HepG2 (cell line): ENCODE results near the gene TTC31. TPM values are rescaled to one million over a fixed set of nuclear protein-coding genes. Genes with fewer than 3 reads are reported as not detected.

ENCODE experiments used
- DNMT1 ChIP-seq: sonication (generic); formaldehyde crosslinking; IDR thresholded peaks from 2 replicates; pipeline ENCODE4 v1.5.1; 2020; ENCODE audit warnings: mild to moderate bottlenecking, missing genetic modification reagents
- EHMT2 ChIP-seq: fragments of 200-600 bp; sonication (generic); IDR thresholded peaks from 2 replicates; pipeline ENCODE4 v1.7.0; 2017; ENCODE audit warnings: antibody characterized with exemption, low read depth, low read length, borderline replicate concordance
- FOXO1 ChIP-seq: sonication (generic); formaldehyde crosslinking; IDR thresholded peaks from 2 replicates; pipeline ENCODE4 v1.4.0; 2020; ENCODE audit warnings: missing genetic modification reagents
- HNRNPL ChIP-seq: fragments of 200-400 bp; formaldehyde crosslinking; IDR thresholded peaks from 2 replicates; pipeline ENCODE4 v1.6.1; 2017; ENCODE audit warnings: mild to moderate bottlenecking, low read depth, low read length
- LCORL ChIP-seq, 2 experiments: fragments of 450-650 bp in 1 of 2; sonication (generic) in 1 of 2; formaldehyde crosslinking in 1 of 2; IDR thresholded peaks; 2 replicates each; pipeline versions ENCODE4 v1.5.0 to v1.6.1; 2017 to 2020; ENCODE audit warnings: antibody characterized with exemption in 1 of 2, missing genetic modification reagents in 1 of 2
- MAX ChIP-seq: IDR thresholded peaks from 2 replicates; pipeline ENCODE4 v1.6.1; 2012; ENCODE audit warnings: inconsistent platforms
- NONO ChIP-seq, 2 experiments: fragments of 450-650 bp in 1 of 2; sonication (generic) in 1 of 2; formaldehyde crosslinking in 1 of 2; IDR thresholded peaks in 1 of 2; conservative IDR thresholded peaks in 1 of 2; 2 replicates each; pipeline versions ENCODE4 v1.6.1 to v1.8.0; 2017 to 2022; ENCODE audit warnings: mild to moderate bottlenecking in 1 of 2, missing genetic modification reagents in 1 of 2, moderate library complexity in 1 of 2
- NR2F2 ChIP-seq: IDR thresholded peaks from 2 replicates; pipeline ENCODE4 v1.6.1; 2012; ENCODE audit warnings: low read depth, inconsistent platforms, borderline replicate concordance
- POLR2G ChIP-seq: fragments of 200-400 bp; formaldehyde crosslinking; IDR thresholded peaks from 2 replicates; pipeline ENCODE4 v1.6.1; 2018; ENCODE audit warnings: mild to moderate bottlenecking, low read depth, low read length, moderate library complexity
- TARDBP ChIP-seq: sonication (generic); formaldehyde crosslinking; IDR thresholded peaks from 2 replicates; pipeline ENCODE4 v1.8.0; 2022; ENCODE audit warnings: mild to moderate bottlenecking, missing genetic modification reagents
- TIGD3 ChIP-seq: sonication (generic); formaldehyde crosslinking; IDR thresholded peaks from 2 replicates; pipeline ENCODE4 v1.5.1; 2020; ENCODE audit warnings: mild to moderate bottlenecking, missing genetic modification reagents, borderline replicate concordance
- XRCC5 ChIP-seq: fragments of 200-400 bp; formaldehyde crosslinking; optimal IDR thresholded peaks from 2 replicates; pipeline ENCODE3; 2017; ENCODE audit warnings: mild to moderate bottlenecking, low read length
- ZFP91 ChIP-seq: sonication (generic); formaldehyde crosslinking; IDR thresholded peaks from 2 replicates; pipeline ENCODE4 v1.9.0; 2022; ENCODE audit warnings: missing genetic modification reagents, mild to moderate bottlenecking, borderline replicate concordance
- ZNF251 ChIP-seq: sonication (generic); formaldehyde crosslinking; IDR thresholded peaks from 2 replicates; pipeline ENCODE4 v1.9.0; 2021; ENCODE audit warnings: mild to moderate bottlenecking, missing genetic modification reagents
- ZNF329 ChIP-seq: sonication (generic); formaldehyde crosslinking; IDR thresholded peaks from 2 replicates; pipeline ENCODE4 v1.9.0; 2021; ENCODE audit warnings: low read depth, mild to moderate bottlenecking, missing genetic modification reagents
- ZNF543 ChIP-seq: sonication (generic); formaldehyde crosslinking; IDR thresholded peaks from 2 replicates; pipeline ENCODE4 v1.4.0; 2020; ENCODE audit warnings: mild to moderate bottlenecking, missing genetic modification reagents
- ZNF564 ChIP-seq: sonication (generic); formaldehyde crosslinking; IDR thresholded peaks from 2 replicates; pipeline ENCODE4 v1.8.1; 2023; ENCODE audit warnings: mild to moderate bottlenecking, missing genetic modification reagents
- ZNF589 ChIP-seq: sonication (generic); formaldehyde crosslinking; conservative IDR thresholded peaks from 2 replicates; pipeline ENCODE4 v1.8.0; 2022; ENCODE audit warnings: mild to moderate bottlenecking, moderate library complexity, missing genetic modification reagents
- ZNF607 ChIP-seq: sonication (generic); formaldehyde crosslinking; IDR thresholded peaks from 2 replicates; pipeline ENCODE4 v1.5.1; 2020; ENCODE audit warnings: missing genetic modification reagents, mild to moderate bottlenecking, borderline replicate concordance
- ZNF768 ChIP-seq: sonication (generic); formaldehyde crosslinking; IDR thresholded peaks from 2 replicates; pipeline ENCODE4 v1.4.0; 2020; ENCODE audit warnings: missing genetic modification reagents
- ZNF891 ChIP-seq: sonication (generic); formaldehyde crosslinking; IDR thresholded peaks from 2 replicates; pipeline ENCODE4 v1.5.0; 2020; ENCODE audit warnings: mild to moderate bottlenecking, missing genetic modification reagents
- polyA plus RNA-seq, 8 experiments: library from polyadenylated mRNA; depleted of rRNA in 3 of 8; stranded (reverse) in 7 of 8; unstranded in 1 of 8; fragments of >200 nt; fragmentation: Illumina TruSeq in 4 of 8; extraction: Trizol in 4 of 8; gene quantifications; 2 replicates each; pipeline versions ENCODE4 v1.2.1 to v1.2.3, GENCODE V29; 2011 to 2016; ENCODE audit warnings: low read depth in 4 of 8, missing spikeins in 1 of 8, mixed read lengths in 1 of 8; ENCODE audit not compliant: insufficient read depth in 1 of 8
- total RNA-seq, 5 experiments: library from RNA; depleted of rRNA; stranded (reverse); fragments of >200 nt; fragmentation: Illumina TruSeq; extraction: Trizol; gene quantifications; 2 replicates each; pipeline ENCODE4 v1.2.3, GENCODE V29; 2016; ENCODE audit warnings: low read depth in 1 of 5
- TF ChIP-seq, protein P1 (sequence below): sonication (generic); formaldehyde crosslinking; conservative IDR thresholded peaks from 2 replicates; pipeline ENCODE4 v1.4.0; 2020; ENCODE audit warnings: mild to moderate bottlenecking, missing genetic modification reagents, moderate library complexity

The TTC31 gene
- total and polyA plus RNA-seq, 2 of the 13 experiments (the other 11 are each of a cell fraction or from before 2014, with no cell fraction given), result 28.3 to 39.5 TPM

GRCh38 chr2:74512744-74513604 is 30.1 kb downstream of the TTC31 start (continued):
- TF ChIP-seq TIGD3 (CRISPR knock-in tag), result 0 out of 2 replicates have a peak, but pooled peaks have one; percentile 77
- TF ChIP-seq XRCC5, result peak; percentile 11
- TF ChIP-seq DNMT1, result no peak
- TF ChIP-seq ZNF564 (CRISPR knock-in tag), result no peak
- TF ChIP-seq POLR2G, result peak; percentile 67
- 0 out of 2 replicates have a peak, but pooled peaks have one; percentile 29 for TF ChIP-seq ZNF589
- TF ChIP-seq ZNF607, result peak; percentile 47; the same call in 1 of the 2 replicates
- TF ChIP-seq, protein P1, sequence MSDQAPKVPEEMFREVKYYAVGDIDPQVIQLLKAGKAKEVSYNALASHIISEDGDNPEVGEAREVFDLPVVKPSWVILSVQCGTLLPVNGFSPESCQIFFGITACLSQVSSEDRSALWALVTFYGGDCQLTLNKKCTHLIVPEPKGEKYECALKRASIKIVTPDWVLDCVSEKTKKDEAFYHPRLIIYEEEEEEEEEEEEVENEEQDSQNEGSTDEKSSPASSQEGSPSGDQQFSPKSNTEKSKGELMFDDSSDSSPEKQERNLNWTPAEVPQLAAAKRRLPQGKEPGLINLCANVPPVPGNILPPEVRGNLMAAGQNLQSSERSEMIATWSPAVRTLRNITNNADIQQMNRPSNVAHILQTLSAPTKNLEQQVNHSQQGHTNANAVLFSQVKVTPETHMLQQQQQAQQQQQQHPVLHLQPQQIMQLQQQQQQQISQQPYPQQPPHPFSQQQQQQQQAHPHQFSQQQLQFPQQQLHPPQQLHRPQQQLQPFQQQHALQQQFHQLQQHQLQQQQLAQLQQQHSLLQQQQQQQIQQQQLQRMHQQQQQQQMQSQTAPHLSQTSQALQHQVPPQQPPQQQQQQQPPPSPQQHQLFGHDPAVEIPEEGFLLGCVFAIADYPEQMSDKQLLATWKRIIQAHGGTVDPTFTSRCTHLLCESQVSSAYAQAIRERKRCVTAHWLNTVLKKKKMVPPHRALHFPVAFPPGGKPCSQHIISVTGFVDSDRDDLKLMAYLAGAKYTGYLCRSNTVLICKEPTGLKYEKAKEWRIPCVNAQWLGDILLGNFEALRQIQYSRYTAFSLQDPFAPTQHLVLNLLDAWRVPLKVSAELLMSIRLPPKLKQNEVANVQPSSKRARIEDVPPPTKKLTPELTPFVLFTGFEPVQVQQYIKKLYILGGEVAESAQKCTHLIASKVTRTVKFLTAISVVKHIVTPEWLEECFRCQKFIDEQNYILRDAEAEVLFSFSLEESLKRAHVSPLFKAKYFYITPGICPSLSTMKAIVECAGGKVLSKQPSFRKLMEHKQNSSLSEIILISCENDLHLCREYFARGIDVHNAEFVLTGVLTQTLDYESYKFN (CRISPR knock-in tag), result peak; percentile 55
- no peak for TF ChIP-seq ZNF251 (CRISPR knock-in tag)
- peak; percentile 75 for TF ChIP-seq MAX
- TF ChIP-seq ZNF768 (CRISPR knock-in tag), result peak; percentile 68; the same call in 1 of the 2 replicates
- no peak for TF ChIP-seq EHMT2
- TF ChIP-seq NONO (IDR thresholded peaks at IDR 0.05), result no peak
- peak; percentile 27 for TF ChIP-seq NONO (CRISPR knock-in tag; conservative IDR thresholded peaks at IDR 0.05)
- no peak for TF ChIP-seq LCORL (IDR thresholded peaks at IDR 0.05)
- TF ChIP-seq LCORL (CRISPR knock-in tag; IDR thresholded peaks at IDR 0.05), result peak; percentile 82
- TF ChIP-seq ZNF891 (CRISPR knock-in tag), result peak; percentile 83
- peak; percentile 72 for TF ChIP-seq TARDBP (CRISPR knock-in tag)
- peak; percentile 46; the same call in 1 of the 2 replicates for TF ChIP-seq ZNF543 (CRISPR knock-in tag)
- peak; percentile 54; the same call in 1 of the 2 replicates for TF ChIP-seq NR2F2
- TF ChIP-seq FOXO1 (CRISPR knock-in tag), result 0 out of 2 replicates have a peak, but pooled peaks have one; percentile 13
- peak; percentile 34; the same call in 1 of the 2 replicates for TF ChIP-seq ZFP91
- peak; percentile 87 for TF ChIP-seq HNRNPL
- TF ChIP-seq ZNF329 (CRISPR knock-in tag), result no peak
